ENCODE data around the gene TOGARAM1. TPM values are rescaled to one million over a fixed set of nuclear protein-coding genes. Genes with fewer than 3 reads are reported as not detected.

TOGARAM1 gene
- total RNA-seq, 1 experiment from 2014 or later, result 6.3 TPM

DNA sequence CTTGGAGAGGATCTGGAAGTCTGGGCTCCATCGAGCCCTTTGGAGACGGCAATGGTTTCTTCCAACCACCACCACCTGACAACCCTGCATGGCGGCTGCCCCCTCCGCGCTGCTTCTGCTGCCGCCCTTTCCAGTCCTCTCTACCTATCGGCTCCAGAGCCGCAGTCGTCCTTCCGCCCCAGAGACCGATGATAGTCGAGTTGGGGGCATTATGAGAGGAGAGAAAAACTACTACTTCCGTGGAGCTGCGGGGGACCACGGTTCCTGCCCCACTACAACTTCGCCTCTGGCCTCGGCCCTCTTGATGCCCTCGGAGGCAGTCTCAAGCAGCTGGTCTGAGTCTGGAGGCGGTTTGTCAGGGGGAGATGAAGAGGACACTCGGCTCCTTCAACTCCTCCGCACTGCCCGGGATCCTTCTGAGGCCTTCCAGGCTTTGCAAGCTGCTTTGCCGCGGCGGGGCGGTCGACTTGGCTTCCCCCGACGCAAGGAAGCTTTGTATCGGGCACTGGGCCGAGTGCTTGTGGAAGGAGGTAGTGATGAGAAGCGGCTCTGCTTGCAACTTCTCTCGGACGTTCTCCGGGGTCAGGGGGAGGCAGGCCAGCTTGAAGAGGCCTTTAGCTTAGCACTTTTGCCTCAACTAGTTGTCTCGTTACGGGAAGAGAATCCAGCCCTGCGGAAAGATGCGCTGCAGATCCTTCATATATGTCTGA lies 499 bp downstream of the TOGARAM1 start:
- CTCF ChIA-PET, result interaction anchor here (0.6 to 1.2 kb wide), 2 partner anchors 49 to 216 kb away, joined by 3 read pairs; no protein-coding TSS in a partner anchor
- H3K4me2 ChIP-seq (ENCODE audit: low read length), result peak overlapping the region; percentile 89
- H4K20me1 ChIP-seq (ENCODE audit: low read length), result peaks cover 47% of the 10 kb centered on the region

DNA sequence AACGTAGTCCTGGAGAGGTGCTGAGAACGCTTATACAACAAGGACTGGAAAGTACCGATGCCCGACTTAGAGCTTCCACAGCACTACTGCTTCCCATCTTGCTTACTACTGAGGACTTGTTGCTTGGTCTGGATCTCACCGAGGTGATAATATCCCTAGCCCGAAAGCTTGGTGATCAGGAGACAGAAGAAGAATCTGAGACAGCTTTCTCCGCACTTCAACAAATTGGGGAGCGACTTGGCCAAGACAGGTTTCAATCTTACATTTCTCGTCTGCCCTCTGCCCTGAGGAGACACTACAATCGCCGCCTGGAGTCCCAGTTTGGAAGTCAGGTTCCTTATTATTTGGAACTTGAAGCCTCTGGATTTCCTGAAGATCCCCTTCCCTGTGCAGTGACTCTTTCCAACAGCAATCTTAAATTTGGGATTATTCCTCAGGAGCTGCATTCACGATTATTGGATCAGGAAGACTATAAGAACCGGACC lies 1.1 kb downstream of the TOGARAM1 start:
- CTCF ChIA-PET, result interaction anchor here (1.2 kb wide), 1 partner anchor 50 kb away, joined by 3 read pairs; no protein-coding TSS in a partner anchor
- ATAC-seq, result no peak
- H3K9me2 ChIP-seq (replicated peaks; ENCODE audit: low read length), result no peaks in the 10 kb centered on the region

More for the DNA sequence above, 499 bp downstream of the TOGARAM1 start:
- Histone ChIP-seq H3K79me2 (ENCODE audit: low read length) (peaks cover 92% of the 10 kb centered on the region), H3K4me1 (ENCODE audit: insufficient read depth, low read length) (peaks cover 42% of the 10 kb centered on the region), H3K27ac (ENCODE audit: low read length) (peak overlapping the region; percentile 12; the same call in 1 of the 2 replicates), H3K36me3 (ENCODE audit: low read depth, low read length) (no peaks in the 10 kb centered on the region), H3K27me3 (ENCODE audit: low read length) (no peaks in the 10 kb centered on the region), H3K9ac (ENCODE audit: low read length) (peak overlapping the region; percentile 80), H2AFZ (ENCODE audit: low read length) (peak overlapping the region; percentile 90), H3K4me3 (ENCODE audit: low read length) (peak overlapping the region; percentile 89), H3F3A (ENCODE audit: low read length, unreplicated experiment) (no peaks in the 10 kb centered on the region), H3K9me2 (replicated peaks; ENCODE audit: low read length) (no peaks in the 10 kb centered on the region), H3K9me3 (ENCODE audit: low read length) (no peaks in the 10 kb centered on the region)
- DNase-seq, result peak; percentile 33
- intact Hi-C loops (cut with micrococcal nuclease), result loop anchor here (1.0 to 5.0 kb wide), 5 partner anchors 50 to 290 kb away; partner anchors contain the start of genes FKBP3 and MIS18BP1
- TF ChIP-seq EZH2phosphoT487 (IDR thresholded peaks at IDR 0.05; ENCODE audit: borderline replicate concordance, low read length) (no peak), EZH2 (IDR thresholded peaks at IDR 0.05; ENCODE audit: low read length, unreplicated experiment) (no peak)
- TF ChIP-seq, protein P1, sequence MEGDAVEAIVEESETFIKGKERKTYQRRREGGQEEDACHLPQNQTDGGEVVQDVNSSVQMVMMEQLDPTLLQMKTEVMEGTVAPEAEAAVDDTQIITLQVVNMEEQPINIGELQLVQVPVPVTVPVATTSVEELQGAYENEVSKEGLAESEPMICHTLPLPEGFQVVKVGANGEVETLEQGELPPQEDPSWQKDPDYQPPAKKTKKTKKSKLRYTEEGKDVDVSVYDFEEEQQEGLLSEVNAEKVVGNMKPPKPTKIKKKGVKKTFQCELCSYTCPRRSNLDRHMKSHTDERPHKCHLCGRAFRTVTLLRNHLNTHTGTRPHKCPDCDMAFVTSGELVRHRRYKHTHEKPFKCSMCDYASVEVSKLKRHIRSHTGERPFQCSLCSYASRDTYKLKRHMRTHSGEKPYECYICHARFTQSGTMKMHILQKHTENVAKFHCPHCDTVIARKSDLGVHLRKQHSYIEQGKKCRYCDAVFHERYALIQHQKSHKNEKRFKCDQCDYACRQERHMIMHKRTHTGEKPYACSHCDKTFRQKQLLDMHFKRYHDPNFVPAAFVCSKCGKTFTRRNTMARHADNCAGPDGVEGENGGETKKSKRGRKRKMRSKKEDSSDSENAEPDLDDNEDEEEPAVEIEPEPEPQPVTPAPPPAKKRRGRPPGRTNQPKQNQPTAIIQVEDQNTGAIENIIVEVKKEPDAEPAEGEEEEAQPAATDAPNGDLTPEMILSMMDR (conservative IDR thresholded peaks at IDR 0.05; ENCODE audit: low read depth, low read length), result no peak
- POLR2A ChIA-PET (ENCODE audit: unreplicated experiment), result interaction anchor here (0.5 to 1.0 kb wide), 3 partner anchors 172 to 280 kb away, joined by 3 to 4 read pairs (median 3); partner anchors contain the start of gene FKBP3
- BruUV-seq (replicated peaks), result TSS peak; percentile 38
- peak; percentile 31 for ATAC-seq

More for the DNA sequence above, 1.1 kb downstream of the TOGARAM1 start:
- peaks cover 92% of the 10 kb centered on the region for H3K79me2 ChIP-seq (ENCODE audit: low read length)
- no peaks in the 10 kb centered on the region for H3K27me3 ChIP-seq (ENCODE audit: low read length)
- peaks cover 48% of the 10 kb centered on the region for H4K20me1 ChIP-seq (ENCODE audit: low read length)
- H3K4me3 ChIP-seq (ENCODE audit: low read length), result peak overlapping the region; percentile 89
- peak overlapping the region; percentile 80 for H3K9ac ChIP-seq (ENCODE audit: low read length)
- peak; percentile 18 for DNase-seq
- BruUV-seq (replicated peaks), result no TSS peak
- intact Hi-C loops (cut with micrococcal nuclease), result loop anchor here (2.0 to 5.0 kb wide), 2 partner anchors 50 to 289 kb away; partner anchors contain the start of gene MIS18BP1
- TF ChIP-seq, protein P1 (conservative IDR thresholded peaks at IDR 0.05; ENCODE audit: low read depth, low read length), result no peak
- no peak for TF ChIP-seq EZH2phosphoT487 (IDR thresholded peaks at IDR 0.05; ENCODE audit: borderline replicate concordance, low read length)
- TF ChIP-seq EZH2 (IDR thresholded peaks at IDR 0.05; ENCODE audit: low read length, unreplicated experiment), result no peak
- POLR2A ChIA-PET (ENCODE audit: unreplicated experiment), result no interaction called here
- no peaks in the 10 kb centered on the region for H3K9me3 ChIP-seq (ENCODE audit: low read length)
- no peak overlapping the region for H3K27ac ChIP-seq (ENCODE audit: low read length)
- H3K4me1 ChIP-seq (ENCODE audit: insufficient read depth, low read length), result peaks cover 46% of the 10 kb centered on the region
- no peaks in the 10 kb centered on the region for H3K36me3 ChIP-seq (ENCODE audit: low read depth, low read length)
- peak overlapping the region; percentile 90 for H2AFZ ChIP-seq (ENCODE audit: low read length)
- peak overlapping the region; percentile 89 for H3K4me2 ChIP-seq (ENCODE audit: low read length)
- no peaks in the 10 kb centered on the region for H3F3A ChIP-seq (ENCODE audit: low read length, unreplicated experiment)

Measured in PC-3 (cell line).